Esophagus squamous epithelium (tissue), 5 donors: ENCODE data around the gene SSH3. TPM values are rescaled to one million over a fixed set of nuclear protein-coding genes. Genes with fewer than 3 reads are reported as not detected.

ENCODE experiments used
- DNase-seq: peaks from one replicate; lab custom pipeline; 2025; lab: John Stamatoyannopoulos, UW
- H3K27ac ChIP-seq, 4 donors: fragments of 200-600 bp; sonication (generic); one replicate each; pipeline ENCODE4 v1.5.1; 2016 to 2019; ENCODE audit warnings: mild to moderate bottlenecking in 1 of 4
- H3K27me3 ChIP-seq, 4 donors: fragments of 200-600 bp; sonication (generic); 1 replicate in 3 of 4; 2 replicates in 1 of 4; pipeline versions ENCODE4 v1.5.1 to v1.6.0; 2017 to 2021; ENCODE audit warnings: antibody characterized with exemption in 1 of 4
- H3K36me3 ChIP-seq, 3 donors: fragments of 200-600 bp; sonication (generic); one replicate each; pipeline ENCODE4 v1.5.1; 2016 to 2019
- H3K4me1 ChIP-seq, 3 donors: fragments of 200-600 bp; sonication (generic); one replicate each; pipeline ENCODE4 v1.5.1; 2017 to 2019
- H3K4me3 ChIP-seq, 4 donors: fragments of 200-600 bp; sonication (generic); 1 replicate in 3 of 4; 2 replicates in 1 of 4; pipeline ENCODE4 v1.5.1; 2016 to 2019; ENCODE audit warnings: mild to moderate bottlenecking in 2 of 4, moderate library complexity in 1 of 4
- H3K9me3 ChIP-seq, 3 donors: fragments of 200-600 bp; sonication (generic); one replicate each; pipeline ENCODE4 v1.5.1; 2016 to 2019
- CTCF ChIP-seq, 6 experiments: fragments of 450-650 bp in 4 of 6; fragments of 200-600 bp in 2 of 6; sonication (generic) in 2 of 6; IDR thresholded peaks; one replicate each; pipeline ENCODE4 v1.5.1; 2016 to 2019; ENCODE audit warnings: antibody characterized with exemption in 6 of 6, mild to moderate bottlenecking in 4 of 6, moderate library complexity in 4 of 6
- POLR2A ChIP-seq, 4 donors: fragments of 450-650 bp; IDR thresholded peaks; one replicate each; pipeline ENCODE4 v1.6.1; 2017; ENCODE audit warnings: antibody characterized with exemption in 4 of 4, mild to moderate bottlenecking in 4 of 4, moderate library complexity in 3 of 4
- WGBS, 2 donors: methylation state at CpG; one replicate each; pipeline ENCODE4 v1.1.5; 2018; 5-methylcytosine and 5-hydroxymethylcytosine counted together
- intact Hi-C: fragments of 100-400 bp; cut with DNase I; formaldehyde crosslinking; loops from one replicate; pipeline ENCODE4 v1.15.0; 2022
- total RNA-seq, 4 donors: library from RNA; depleted of rRNA; stranded (reverse); fragments of >200 nt; gene quantifications; one replicate each; pipeline ENCODE4 v1.1.0, GENCODE V29; 2016
- donor health status: DM: yes; HTN: yes; CAD: no.

Gene SSH3
- total RNA-seq, 4 donors from 2014 or later: 51.4 to 78.4 (median 64.8) TPM

DNA sequence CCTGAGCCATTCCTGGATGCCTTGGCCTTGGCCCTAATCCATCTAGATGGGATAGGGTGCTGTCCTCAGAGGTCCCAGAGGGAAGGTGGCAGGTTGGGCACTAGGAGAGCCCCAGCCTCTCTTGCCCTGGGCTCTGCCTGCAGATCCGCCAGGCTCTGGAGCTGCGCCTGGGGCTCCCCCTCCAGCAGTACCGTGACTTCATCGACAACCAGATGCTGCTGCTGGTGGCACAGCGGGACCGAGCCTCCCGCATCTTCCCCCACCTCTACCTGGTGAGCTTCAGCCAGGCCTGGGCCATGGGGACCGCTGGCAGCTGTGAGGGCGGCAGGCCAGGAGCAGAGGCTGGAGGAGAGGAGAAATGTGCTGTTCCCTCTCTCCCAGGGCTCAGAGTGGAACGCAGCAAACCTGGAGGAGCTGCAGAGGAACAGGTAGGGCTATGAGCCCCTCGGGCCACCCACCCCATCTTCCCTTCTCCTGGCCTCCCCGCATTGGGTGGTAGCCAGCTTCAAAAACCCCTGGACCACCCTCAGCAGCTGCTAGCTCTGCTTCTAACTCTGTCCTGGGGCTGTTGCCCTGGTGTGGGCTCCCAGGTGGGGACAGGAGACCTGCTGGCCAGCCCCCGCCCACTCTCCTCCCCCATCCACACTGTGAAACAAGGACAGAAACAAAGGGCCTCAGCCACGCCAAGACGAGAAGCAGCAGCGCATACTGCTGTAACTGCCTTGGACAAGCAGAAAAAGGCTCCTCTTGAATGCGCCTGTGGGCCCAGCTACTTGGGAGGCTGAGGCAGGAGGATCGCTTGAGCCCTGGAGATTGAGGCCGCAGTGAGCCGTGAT, 4.9 kb downstream of the SSH3 start:
- WGBS, 2 donors: 80 to 90% methylated on average over 3 to 7 of the region's 20 CpGs
- Histone ChIP-seq H3K4me1 (peaks cover 41 to 77% (median 46%) of the 10 kb centered on the region in 3 donors), H3K27me3 (no peaks in the 10 kb centered on the region), H3K36me3 (peaks cover 0 to 52% (median 27%) of the 10 kb centered on the region in 3 donors), H3K9me3 (no peaks in the 10 kb centered on the region), H3K27ac (peak overlapping the region in 2 of 4 donors; percentile 96 to 99), H3K4me3 (no peak overlapping the region)
- no peak for DNase-seq
- TF ChIP-seq POLR2A (IDR thresholded peaks at IDR 0.05) (no peak), CTCF (IDR thresholded peaks at IDR 0.05) (no peak)
- intact Hi-C loops: no loop called here

DNA sequence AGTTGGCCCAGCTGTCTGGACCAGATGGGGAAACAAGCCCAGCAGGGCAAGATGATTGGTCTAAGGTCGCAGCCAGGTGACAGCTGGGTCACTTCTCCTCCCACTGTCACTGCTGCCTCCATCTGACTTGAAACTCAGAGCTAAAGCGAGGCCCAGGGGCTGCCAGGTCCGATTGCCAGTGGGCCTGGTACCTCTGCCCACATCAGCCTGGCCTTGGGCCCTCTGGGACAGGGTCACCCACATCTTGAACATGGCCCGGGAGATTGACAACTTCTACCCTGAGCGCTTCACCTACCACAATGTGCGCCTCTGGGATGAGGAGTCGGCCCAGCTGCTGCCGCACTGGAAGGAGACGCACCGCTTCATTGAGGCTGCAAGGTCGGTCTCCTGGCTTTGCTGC, 5.8 kb downstream of the SSH3 start:
- Histone ChIP-seq H3K4me3 (no peak overlapping the region), H3K27ac (peak overlapping the region; percentile 93 to 99 (median 96)), H3K27me3 (no peaks in the 10 kb centered on the region), H3K4me1 (peaks cover 38 to 82% (median 51%) of the 10 kb centered on the region in 3 donors), H3K9me3 (no peaks in the 10 kb centered on the region), H3K36me3 (peaks cover 0 to 52% (median 27%) of the 10 kb centered on the region in 3 donors)
- intact Hi-C loops: no loop called here
- 83 to 100% methylated on average over 3 to 8 of the region's 11 CpGs for WGBS, 2 donors
- DNase-seq: no peak
- TF ChIP-seq CTCF (IDR thresholded peaks at IDR 0.05): no peak
- TF ChIP-seq POLR2A (IDR thresholded peaks at IDR 0.05): no peak

- H3K9me3 ChIP-seq: no peaks in the 10 kb centered on the region
- peak overlapping the region; percentile 93 to 99 (median 96) for H3K27ac ChIP-seq
- no peak overlapping the region for H3K4me3 ChIP-seq
- DNase-seq: no peak
- no CpG with 5 or more reads among the region's 14 CpGs for WGBS, 2 donors
- peaks cover 37 to 82% (median 49%) of the 10 kb centered on the region in 3 donors for H3K4me1 ChIP-seq
- no peaks in the 10 kb centered on the region for H3K27me3 ChIP-seq
- H3K36me3 ChIP-seq: peaks cover 0 to 52% (median 27%) of the 10 kb centered on the region in 3 donors
- TF ChIP-seq POLR2A (IDR thresholded peaks at IDR 0.05): no peak
- no peak for TF ChIP-seq CTCF (IDR thresholded peaks at IDR 0.05)
- intact Hi-C loops: loop anchor here (10.0 kb wide), 1 partner anchor 255 kb away; the partner anchor contains the start of gene RHOD
Observed at GRCh38 chr11:67309661-67310061, 6.3 kb downstream of the SSH3 start.

GRCh38 chr11:67310246-67311050, 7.1 kb downstream of the SSH3 start:
- Histone ChIP-seq H3K27ac (peak overlapping the region; percentile 93 to 99 (median 96)), H3K4me3 (peak overlapping the region in 1 of 4 donors; percentile 48), H3K27me3 (no peaks in the 10 kb centered on the region), H3K4me1 (peaks cover 36 to 82% (median 47%) of the 10 kb centered on the region in 3 donors), H3K9me3 (no peaks in the 10 kb centered on the region), H3K36me3 (peaks cover 0 to 52% (median 27%) of the 10 kb centered on the region in 3 donors)
- TF ChIP-seq CTCF (IDR thresholded peaks at IDR 0.05) (no peak), POLR2A (IDR thresholded peaks at IDR 0.05) (peak in 1 of 4 donors; percentile 29)
- DNase-seq: no peak
- intact Hi-C loops: loop anchor here (10.0 kb wide), 1 partner anchor 256 kb away; the partner anchor contains the start of gene RHOD
- 46 to 100% methylated on average over 1 to 3 of the region's 19 CpGs for WGBS, 2 donors
